ENCODE results near the gene SF3B1.
A peak's percentile ranks its signal among the peaks of the same experiment; 100 is the strongest.
"Not testable (repeated sequence)": the region's sequence is repeated elsewhere in the genome, so short reads cannot be mapped to it uniquely, and the experiment has no call there.

Gene SF3B1

DNA sequence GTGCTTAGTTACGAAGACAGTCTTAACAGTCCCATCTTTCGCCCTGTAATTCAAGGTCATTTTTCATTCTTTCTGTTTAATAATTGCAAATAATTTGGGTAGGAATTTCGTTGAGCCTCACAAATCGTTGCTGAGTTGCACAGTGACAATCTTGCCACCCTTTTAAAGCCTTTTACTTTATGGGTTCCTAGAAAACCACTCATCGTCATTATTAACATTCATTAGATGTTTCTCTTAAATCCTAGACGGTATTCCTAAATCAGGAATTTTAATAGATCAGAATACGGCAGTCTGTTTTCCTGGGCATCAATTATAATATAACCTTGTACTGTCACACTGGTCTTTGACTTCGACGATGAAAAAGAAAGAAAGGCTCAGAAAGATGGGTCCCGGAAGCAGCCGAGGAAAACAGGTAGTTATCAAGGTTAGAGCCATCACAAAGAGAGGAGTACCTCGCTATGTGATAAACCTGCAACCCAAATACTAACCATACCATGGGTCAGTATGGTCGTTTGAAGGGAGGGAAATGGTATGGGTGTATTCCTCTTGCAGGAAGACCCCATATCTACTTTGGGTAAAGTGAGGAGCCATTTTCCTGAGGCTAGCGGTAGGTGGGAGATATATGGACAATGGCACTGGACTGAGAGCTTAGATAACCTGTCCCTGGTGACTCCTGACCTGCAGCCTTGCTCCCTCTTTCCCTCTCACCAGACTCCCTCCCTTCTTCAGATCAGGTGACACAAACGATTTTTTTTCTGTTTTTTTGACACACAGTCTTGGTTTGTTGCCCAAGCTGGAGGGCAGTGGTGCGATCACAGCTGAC, 981 bp upstream of the SF3B1 start:
- 63 to 70% methylated on average over 4 to 5 of the region's 16 CpGs for WGBS, 2 experiments (ENCODE audit: insufficient coverage in 2 of 2)
- Histone ChIP-seq H3K4me3 (ENCODE audit: extremely low read depth, insufficient read depth, low read length, poor library complexity, severe bottlenecking) (peak overlapping the region; percentile 100), H3K9me3 (ENCODE audit: control insufficient read depth, low read length) (no peaks in the 10 kb centered on the region), H3K36me3 (ENCODE audit: control insufficient read depth, insufficient read depth, low read length) (peaks cover 15% of the 10 kb centered on the region), H3K27ac (ENCODE audit: low read depth, low read length, severe bottlenecking) (peak overlapping the region; percentile 98), H3K4me1 (ENCODE audit: control insufficient read depth, insufficient read depth, low read length, poor library complexity, severe bottlenecking) (peaks cover 17% of the 10 kb centered on the region)

GRCh38 chr2:197433780-197434438, 919 bp downstream of the SF3B1 start:
- peak overlapping the region; percentile 98 for H3K27ac ChIP-seq (ENCODE audit: low read depth, low read length, severe bottlenecking)
- H3K36me3 ChIP-seq (ENCODE audit: control insufficient read depth, insufficient read depth, low read length): peaks cover 30% of the 10 kb centered on the region
- H3K4me1 ChIP-seq (ENCODE audit: control insufficient read depth, insufficient read depth, low read length, poor library complexity, severe bottlenecking): peaks cover 17% of the 10 kb centered on the region
- H3K9me3 ChIP-seq (ENCODE audit: control insufficient read depth, low read length): no peaks in the 10 kb centered on the region
- 3% methylated on average over 9 of the region's 11 CpGs for WGBS, 2 experiments (ENCODE audit: insufficient coverage in 2 of 2)
- peak overlapping the region; percentile 100 for H3K4me3 ChIP-seq (ENCODE audit: extremely low read depth, insufficient read depth, low read length, poor library complexity, severe bottlenecking)

- WGBS, 2 experiments (ENCODE audit: insufficient coverage in 2 of 2): 88 to 94% methylated on average over 4 to 5 of the region's 6 CpGs
- H3K9me3 ChIP-seq (ENCODE audit: control insufficient read depth, low read length); H3K27ac ChIP-seq (ENCODE audit: low read depth, low read length, severe bottlenecking): not testable (repeated sequence)
- Histone ChIP-seq H3K36me3 (ENCODE audit: control insufficient read depth, insufficient read depth, low read length) (peaks cover 44% of the 10 kb centered on the region), H3K4me1 (ENCODE audit: control insufficient read depth, insufficient read depth, low read length, poor library complexity, severe bottlenecking) (peaks cover 17% of the 10 kb centered on the region), H3K4me3 (ENCODE audit: extremely low read depth, insufficient read depth, low read length, poor library complexity, severe bottlenecking) (peak overlapping the region; percentile 100)
Observed at GRCh38 chr2:197432527-197432926, 2.3 kb downstream of the SF3B1 start.

DNA sequence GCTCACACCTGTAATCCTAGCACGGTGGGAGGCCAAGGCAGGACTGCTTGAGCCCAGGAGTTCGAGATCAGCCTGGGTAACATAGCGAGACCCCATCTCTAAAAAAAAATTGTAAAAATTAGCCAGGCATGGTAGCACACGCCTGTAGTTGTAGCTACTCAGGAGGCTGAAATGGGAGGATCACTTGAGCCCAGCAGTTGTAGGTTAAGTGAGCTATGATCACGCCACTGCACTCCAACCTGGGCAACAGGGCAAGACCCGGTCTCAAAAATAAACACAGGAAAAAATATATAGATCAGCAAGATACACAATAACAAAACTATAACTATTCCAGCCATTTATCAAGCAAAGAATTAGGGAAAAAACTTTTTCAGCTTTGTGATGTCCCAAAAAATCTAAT, 3.0 kb downstream of the SF3B1 start:
- H3K27ac ChIP-seq (ENCODE audit: low read depth, low read length, severe bottlenecking): no peak overlapping the region
- 82 to 97% methylated on average over 3 to 5 of the region's 6 CpGs for WGBS, 2 experiments (ENCODE audit: insufficient coverage in 2 of 2)
- no peaks in the 10 kb centered on the region for H3K9me3 ChIP-seq (ENCODE audit: control insufficient read depth, low read length)
- H3K4me3 ChIP-seq (ENCODE audit: extremely low read depth, insufficient read depth, low read length, poor library complexity, severe bottlenecking): no peak overlapping the region
- peaks cover 17% of the 10 kb centered on the region for H3K4me1 ChIP-seq (ENCODE audit: control insufficient read depth, insufficient read depth, low read length, poor library complexity, severe bottlenecking)
- H3K36me3 ChIP-seq (ENCODE audit: control insufficient read depth, insufficient read depth, low read length): peaks cover 46% of the 10 kb centered on the region

DNA sequence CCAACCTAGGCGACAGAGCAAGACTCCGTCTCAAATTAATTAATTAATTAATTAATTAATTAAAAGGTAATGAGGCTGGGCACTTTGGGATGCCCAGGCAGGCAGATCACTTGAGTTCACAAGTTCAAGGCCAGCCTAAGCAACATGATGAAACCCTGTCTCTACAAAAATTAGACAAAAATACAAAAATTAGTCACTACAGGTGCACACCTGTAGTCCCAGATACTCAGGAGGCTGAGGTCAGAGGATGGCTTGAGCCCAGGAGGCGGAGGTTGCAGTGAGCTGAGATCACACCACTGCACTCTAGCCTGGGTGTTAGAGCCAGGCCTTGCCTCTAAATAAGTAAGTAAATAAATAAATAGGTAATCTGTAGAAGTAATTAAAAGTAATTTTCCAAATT, 6.8 kb downstream of the SF3B1 start:
- no peak overlapping the region for H3K4me3 ChIP-seq (ENCODE audit: extremely low read depth, insufficient read depth, low read length, poor library complexity, severe bottlenecking)
- no CpG with 5 or more reads among the region's 3 CpGs for WGBS, 2 experiments (ENCODE audit: insufficient coverage in 2 of 2)
- peaks cover 15% of the 10 kb centered on the region for H3K4me1 ChIP-seq (ENCODE audit: control insufficient read depth, insufficient read depth, low read length, poor library complexity, severe bottlenecking)
- no peaks in the 10 kb centered on the region for H3K9me3 ChIP-seq (ENCODE audit: control insufficient read depth, low read length)
- no peak overlapping the region for H3K27ac ChIP-seq (ENCODE audit: low read depth, low read length, severe bottlenecking)
- H3K36me3 ChIP-seq (ENCODE audit: control insufficient read depth, insufficient read depth, low read length): peaks cover 67% of the 10 kb centered on the region

DNA sequence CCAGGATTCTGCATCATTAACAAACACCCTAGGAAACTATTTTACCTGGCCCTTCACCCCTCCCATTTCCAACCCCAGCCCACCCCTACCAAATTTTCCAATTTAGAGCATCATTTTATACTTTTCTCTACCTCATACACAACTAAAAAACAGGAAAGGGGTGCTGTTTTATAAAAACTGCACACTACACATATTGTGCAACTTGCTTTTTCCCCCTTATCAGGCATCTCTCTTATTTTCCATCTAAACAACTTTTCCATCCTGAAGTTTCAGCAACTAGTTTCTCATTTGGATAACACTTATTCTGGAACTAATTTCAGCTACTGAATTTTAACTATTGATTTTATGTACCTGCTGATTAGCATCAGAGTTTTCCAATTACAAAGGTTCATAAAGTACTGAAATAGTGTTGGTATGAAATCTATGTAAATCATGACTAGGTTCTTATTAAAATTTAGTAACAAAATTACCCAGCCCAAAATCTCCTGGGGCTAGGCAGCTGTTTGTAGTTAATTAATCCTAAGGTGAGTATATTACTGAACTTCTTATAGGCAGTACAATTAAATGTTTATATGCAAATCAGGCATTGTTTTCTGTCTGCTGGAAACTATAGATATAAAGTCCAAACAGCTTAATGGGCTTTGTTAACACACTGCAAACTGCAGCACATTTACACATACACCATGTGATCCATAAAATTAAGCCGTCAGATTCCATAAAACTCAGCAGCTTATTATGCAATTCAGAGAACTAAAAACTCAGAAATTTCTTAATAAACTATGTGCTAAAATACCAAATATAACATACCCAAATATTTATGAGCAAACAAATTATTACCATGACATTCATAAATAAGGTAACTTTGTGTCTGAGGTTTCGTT, 7.9 kb downstream of the SF3B1 start:
- H3K4me1 ChIP-seq (ENCODE audit: control insufficient read depth, insufficient read depth, low read length, poor library complexity, severe bottlenecking): peaks cover 12% of the 10 kb centered on the region
- H3K9me3 ChIP-seq (ENCODE audit: control insufficient read depth, low read length): no peaks in the 10 kb centered on the region
- H3K27ac ChIP-seq (ENCODE audit: low read depth, low read length, severe bottlenecking): no peak overlapping the region
- 100% methylated on average over 1 of the region's 2 CpGs; no CpG with 5 or more reads in 1 of the 2 experiments for WGBS, 2 experiments (ENCODE audit: insufficient coverage in 2 of 2)
- no peak overlapping the region for H3K4me3 ChIP-seq (ENCODE audit: extremely low read depth, insufficient read depth, low read length, poor library complexity, severe bottlenecking)
- H3K36me3 ChIP-seq (ENCODE audit: control insufficient read depth, insufficient read depth, low read length): peaks cover 71% of the 10 kb centered on the region

- Histone ChIP-seq H3K36me3 (ENCODE audit: control insufficient read depth, insufficient read depth, low read length) (peaks cover 71% of the 10 kb centered on the region), H3K4me1 (ENCODE audit: control insufficient read depth, insufficient read depth, low read length, poor library complexity, severe bottlenecking) (peaks cover 5% of the 10 kb centered on the region), H3K9me3 (ENCODE audit: control insufficient read depth, low read length) (no peaks in the 10 kb centered on the region), H3K4me3 (ENCODE audit: extremely low read depth, insufficient read depth, low read length, poor library complexity, severe bottlenecking) (no peak overlapping the region), H3K27ac (ENCODE audit: low read depth, low read length, severe bottlenecking) (no peak overlapping the region)
- 87 to 92% methylated on average over 2 to 6 of the region's 7 CpGs for WGBS, 2 experiments (ENCODE audit: insufficient coverage in 2 of 2)
Observed at GRCh38 chr2:197425550-197425949, 9.3 kb downstream of the SF3B1 start.

DNA sequence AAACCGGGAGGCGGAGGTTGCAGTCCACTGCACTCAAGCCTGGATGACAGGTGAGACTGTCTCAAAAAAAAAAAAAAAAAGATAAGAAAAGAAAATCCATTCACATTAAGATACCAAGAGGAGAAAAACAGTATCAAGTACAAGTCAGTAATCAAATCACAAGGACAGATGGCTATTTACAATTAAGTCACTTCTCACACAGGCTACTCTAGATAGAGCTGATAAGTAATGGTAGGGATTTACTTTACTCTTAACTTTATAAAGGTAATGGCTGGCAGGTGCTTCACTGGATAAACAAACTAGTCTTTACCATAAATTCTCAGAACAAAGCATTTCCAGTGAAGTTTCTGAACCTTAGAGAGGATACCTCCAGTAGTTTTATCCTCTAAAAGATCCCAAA, 11.5 kb downstream of the SF3B1 start:
- H3K4me3 ChIP-seq (ENCODE audit: extremely low read depth, insufficient read depth, low read length, poor library complexity, severe bottlenecking): no peak overlapping the region

GRCh38 chr2:197419438-197419837, 15.4 kb downstream of the SF3B1 start:
- Histone ChIP-seq H3K4me3 (ENCODE audit: extremely low read depth, insufficient read depth, low read length, poor library complexity, severe bottlenecking) (no peak overlapping the region), H3K36me3 (ENCODE audit: control insufficient read depth, insufficient read depth, low read length) (peaks cover 98% of the 10 kb centered on the region), H3K4me1 (ENCODE audit: control insufficient read depth, insufficient read depth, low read length, poor library complexity, severe bottlenecking) (no peaks in the 10 kb centered on the region), H3K27ac (ENCODE audit: low read depth, low read length, severe bottlenecking) (no peak overlapping the region), H3K9me3 (ENCODE audit: control insufficient read depth, low read length) (no peaks in the 10 kb centered on the region)

More for the DNA sequence above, 11.5 kb downstream of the SF3B1 start:
- no peak overlapping the region for H3K27ac ChIP-seq (ENCODE audit: low read depth, low read length, severe bottlenecking)
- peaks cover 75% of the 10 kb centered on the region for H3K36me3 ChIP-seq (ENCODE audit: control insufficient read depth, insufficient read depth, low read length)
- no peaks in the 10 kb centered on the region for H3K9me3 ChIP-seq (ENCODE audit: control insufficient read depth, low read length)
- WGBS, 2 experiments (ENCODE audit: insufficient coverage in 2 of 2): 100% methylated on average over 2 of the region's 2 CpGs
- peaks cover 5% of the 10 kb centered on the region for H3K4me1 ChIP-seq (ENCODE audit: control insufficient read depth, insufficient read depth, low read length, poor library complexity, severe bottlenecking)

GRCh38 chr2:197416268-197416667, 18.6 kb downstream of the SF3B1 start:
- Histone ChIP-seq H3K36me3 (ENCODE audit: control insufficient read depth, insufficient read depth, low read length) (peaks cover 99% of the 10 kb centered on the region), H3K4me3 (ENCODE audit: extremely low read depth, insufficient read depth, low read length, poor library complexity, severe bottlenecking) (no peak overlapping the region), H3K4me1 (ENCODE audit: control insufficient read depth, insufficient read depth, low read length, poor library complexity, severe bottlenecking) (no peaks in the 10 kb centered on the region), H3K9me3 (ENCODE audit: control insufficient read depth, low read length) (no peaks in the 10 kb centered on the region), H3K27ac (ENCODE audit: low read depth, low read length, severe bottlenecking) (no peak overlapping the region)
- WGBS, 2 experiments (ENCODE audit: insufficient coverage in 2 of 2): 86% methylated on average over 1 of the region's 1 CpG; no CpG with 5 or more reads in 1 of the 2 experiments

Data from mesodermal cell (in vitro differentiated cells).